ENCODE data around the gene RNF31.

RNF31 gene

DNA sequence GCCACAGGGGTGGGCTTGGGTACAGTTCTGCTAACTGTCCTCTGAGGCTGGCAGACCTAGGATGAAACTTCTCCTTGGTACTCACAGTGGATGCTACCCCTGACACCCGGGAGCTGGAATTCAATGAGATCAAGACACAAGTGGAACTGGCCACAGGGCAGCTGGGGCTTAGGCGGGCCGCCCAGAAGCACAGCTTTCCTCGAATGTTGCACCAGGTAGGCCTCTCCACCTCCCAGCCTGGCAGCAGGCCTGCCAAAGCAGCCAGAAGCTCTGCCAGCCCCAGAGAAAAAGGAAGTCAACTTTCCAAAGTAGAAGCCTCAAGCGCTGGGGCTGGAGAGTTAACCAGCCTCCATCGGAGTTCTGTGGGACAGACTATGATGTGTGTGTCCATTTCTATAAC, 30.1 kb upstream of the RNF31 start:
- no peak for DNase-seq

DNA sequence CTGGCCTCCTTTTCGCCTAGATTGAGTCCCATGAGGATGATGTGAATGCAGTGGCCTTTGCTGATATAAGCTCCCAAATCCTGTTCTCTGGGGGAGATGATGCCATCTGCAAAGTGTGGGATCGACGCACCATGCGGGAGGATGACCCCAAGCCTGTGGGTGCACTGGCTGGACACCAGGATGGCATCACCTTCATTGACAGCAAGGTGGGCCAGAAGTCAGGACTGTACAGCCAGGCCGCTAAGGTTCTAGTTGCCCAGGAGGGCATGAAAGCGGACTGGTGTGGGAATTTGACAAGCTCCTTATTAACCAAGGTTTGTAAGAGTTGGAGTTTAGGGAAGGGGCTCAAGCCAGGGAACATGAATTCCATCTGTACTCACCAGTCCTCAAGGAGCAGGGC, 27.6 kb upstream of the RNF31 start:
- DNase-seq: no peak

DNA sequence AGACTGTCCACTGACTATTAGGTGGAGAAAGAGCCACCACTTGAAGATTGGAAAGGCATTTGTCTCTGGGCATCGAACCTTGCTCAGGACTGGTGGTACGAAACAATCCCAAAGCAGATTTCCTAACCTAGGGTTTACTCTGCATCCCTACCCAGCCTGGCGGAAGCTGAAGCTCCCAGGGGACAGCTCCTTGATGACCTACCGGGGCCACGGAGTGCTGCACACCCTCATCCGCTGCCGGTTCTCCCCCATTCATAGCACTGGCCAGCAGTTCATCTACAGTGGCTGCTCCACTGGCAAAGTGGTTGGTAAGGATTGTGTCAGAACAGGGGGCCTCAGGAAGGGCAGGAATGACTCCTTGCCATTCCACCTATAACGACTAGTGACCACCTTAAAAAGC, 26.1 kb upstream of the RNF31 start:
- no peak for DNase-seq

DNA sequence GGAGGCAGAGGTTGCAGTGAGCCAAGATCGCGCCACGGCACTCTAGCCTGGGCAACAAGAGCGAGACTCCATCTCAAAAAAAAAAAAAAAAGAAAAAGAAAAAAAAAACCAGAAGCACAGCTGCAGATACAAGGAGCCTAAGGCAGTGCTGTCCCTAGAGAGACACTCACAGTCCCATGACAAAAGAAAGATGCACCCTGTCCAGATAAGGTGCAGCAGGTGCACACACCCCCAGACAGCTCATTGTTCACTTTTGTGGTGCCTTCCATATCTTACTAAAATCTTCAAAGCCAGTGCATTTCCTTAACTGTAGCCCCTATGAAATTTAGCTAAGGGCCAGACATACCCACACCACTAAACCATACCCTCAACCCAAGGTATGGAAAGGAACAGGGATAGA, 24.9 kb upstream of the RNF31 start:
- no peak for DNase-seq

DNA sequence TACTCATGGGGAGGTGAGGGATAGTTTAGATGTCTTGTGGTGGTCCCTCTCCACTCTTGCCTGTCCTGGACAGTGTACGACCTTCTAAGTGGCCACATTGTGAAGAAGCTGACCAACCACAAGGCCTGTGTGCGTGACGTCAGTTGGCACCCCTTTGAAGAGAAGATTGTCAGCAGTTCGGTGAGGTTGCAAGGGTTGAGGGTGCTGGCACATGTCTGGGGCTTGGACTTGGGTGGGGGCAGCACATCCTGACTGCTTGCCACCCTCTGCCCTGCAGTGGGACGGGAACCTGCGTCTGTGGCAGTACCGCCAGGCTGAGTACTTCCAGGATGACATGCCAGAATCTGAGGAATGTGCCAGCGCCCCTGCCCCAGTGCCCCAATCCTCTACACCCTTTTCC, 24.4 kb upstream of the RNF31 start:
- DNase-seq: no peak

DNA sequence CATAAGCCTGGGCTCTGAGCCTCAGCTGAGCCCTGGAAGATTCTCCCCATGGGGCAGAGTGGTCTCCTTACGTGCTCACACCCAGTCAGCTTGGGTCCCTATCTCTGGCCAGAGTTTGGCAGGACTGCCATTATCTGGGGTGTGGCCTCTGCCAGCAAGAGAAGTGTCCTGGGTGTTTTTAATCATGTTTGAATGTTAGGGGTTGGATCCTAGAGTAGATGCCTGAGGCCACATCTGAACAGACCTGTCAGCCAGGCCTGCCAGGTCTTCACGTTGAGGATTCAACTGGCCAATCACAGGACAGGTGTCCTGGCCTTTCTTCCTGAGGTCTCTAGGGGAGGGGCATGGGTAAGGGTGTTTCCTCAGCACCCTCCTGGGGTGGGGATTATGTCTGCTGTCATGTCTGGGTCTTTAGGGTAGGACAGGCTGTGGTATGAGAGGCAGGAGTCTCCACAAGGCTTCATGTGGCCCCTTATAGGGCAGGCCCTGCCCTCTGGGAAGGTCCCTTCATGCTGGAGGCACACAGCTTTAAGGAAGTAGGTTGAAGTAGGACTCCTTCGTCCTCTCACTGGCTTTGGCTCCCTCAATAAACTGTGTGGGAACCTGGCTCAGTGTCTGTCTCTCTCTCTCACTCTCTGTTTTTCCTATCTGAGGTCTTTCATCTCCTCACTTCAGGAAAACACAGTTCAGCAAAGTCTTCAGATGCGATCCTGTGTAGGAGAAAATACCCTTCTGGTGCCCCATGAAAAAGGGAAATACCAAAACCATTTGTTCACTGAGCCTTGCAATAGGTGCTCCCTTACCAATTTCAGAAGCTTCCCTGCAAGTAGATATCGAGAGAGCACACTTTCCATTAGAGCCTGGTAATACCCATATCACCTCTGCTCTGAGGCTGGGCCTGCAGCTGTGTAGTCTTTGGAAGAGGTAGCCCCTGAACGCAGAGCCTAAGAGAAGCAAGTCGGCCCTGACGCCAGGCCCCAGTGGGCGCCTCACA, 23.6 kb upstream of the RNF31 start:
- DNase-seq: no peak

DNA sequence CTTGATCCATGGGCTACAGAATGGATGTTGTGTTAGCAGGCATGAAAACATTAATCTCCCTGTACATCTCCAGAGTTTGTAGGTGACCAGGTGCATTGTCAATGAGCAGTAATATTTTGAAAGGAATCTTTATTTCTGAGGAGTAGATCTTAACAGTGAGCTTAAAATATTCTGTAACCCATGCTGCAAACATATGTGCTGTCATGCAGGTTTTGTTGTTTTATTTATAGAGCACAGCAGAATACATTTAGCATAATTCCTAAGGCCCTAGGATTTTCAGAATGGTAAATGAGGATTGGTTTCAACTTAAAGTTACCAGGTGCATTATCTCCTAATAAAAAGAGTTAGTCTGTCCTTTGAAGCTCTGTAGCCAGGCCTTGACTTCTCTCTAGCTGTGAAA, 20.4 kb upstream of the RNF31 start:
- no peak for DNase-seq

DNA sequence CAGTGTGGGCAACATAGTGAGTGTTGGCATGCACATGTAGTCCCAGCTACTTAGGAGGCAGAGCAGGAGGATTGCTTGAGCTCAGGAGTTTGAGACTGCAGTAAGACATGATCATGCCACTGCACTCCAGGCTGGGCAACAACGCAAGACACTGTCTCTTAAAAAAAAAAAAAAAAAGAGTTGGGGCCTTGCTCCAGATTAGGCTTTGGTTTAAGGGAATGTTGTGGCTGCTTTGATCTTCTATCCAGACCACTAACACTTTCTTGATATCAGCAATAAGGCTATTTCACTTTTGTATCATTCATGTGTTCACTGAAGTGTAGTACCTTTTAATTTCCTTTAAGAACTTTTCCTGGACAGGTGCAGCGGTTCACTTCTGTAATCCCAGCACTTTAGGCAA, 19.6 kb upstream of the RNF31 start:
- no peak for DNase-seq

DNA sequence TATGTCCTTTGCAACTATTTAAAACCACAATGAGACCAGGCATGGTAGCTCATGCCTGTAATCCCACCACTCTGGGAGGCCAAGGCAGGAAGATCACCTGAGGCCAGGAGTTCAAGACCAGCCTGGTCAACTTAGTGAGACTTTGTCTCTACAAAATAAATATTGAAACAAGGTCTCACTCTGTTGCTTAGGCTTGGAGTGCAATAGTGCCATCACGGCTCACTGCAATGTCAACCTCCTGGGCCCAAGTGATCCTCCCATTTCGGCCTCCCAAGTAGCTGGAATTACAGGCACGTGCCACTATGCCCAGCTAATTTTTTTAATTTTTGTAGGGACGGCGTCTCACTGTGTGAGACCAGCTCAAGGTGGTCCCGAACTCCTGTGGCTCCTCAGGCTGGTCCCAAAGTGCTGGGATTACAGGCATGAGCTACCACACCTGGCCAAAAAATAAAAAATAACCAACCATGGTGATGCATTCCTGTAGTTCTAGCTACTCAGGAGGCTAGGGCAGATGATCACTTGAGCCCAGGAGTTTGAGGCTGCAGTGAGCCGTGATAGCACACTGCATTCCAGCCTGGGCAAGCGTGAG, 17.8 kb upstream of the RNF31 start:
- DNase-seq: no peak

DNA sequence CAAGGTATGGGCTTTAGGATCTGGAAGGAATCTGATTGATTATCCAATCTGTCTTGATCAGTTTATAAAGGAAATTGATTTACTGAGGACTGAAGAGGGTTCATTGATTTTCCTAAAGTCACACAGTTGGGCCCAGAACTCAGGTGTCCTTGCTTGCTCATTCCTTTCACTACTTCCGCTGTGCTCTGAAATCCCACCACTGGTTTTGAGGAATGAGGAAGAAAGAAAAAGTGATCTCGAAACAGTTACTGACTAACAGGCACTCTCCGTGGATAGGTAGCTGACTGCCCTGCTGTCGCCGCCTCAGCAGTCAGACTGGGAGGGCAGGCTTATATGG, 16.9 kb upstream of the RNF31 start, which contains the start of gene FITM1:
Gene FITM1 (plus strand): TSS at position 280 of the 337 bp plus-strand sequence. CDS start 905 bp downstream, outside the sequence.
- DNase-seq: no peak

DNA sequence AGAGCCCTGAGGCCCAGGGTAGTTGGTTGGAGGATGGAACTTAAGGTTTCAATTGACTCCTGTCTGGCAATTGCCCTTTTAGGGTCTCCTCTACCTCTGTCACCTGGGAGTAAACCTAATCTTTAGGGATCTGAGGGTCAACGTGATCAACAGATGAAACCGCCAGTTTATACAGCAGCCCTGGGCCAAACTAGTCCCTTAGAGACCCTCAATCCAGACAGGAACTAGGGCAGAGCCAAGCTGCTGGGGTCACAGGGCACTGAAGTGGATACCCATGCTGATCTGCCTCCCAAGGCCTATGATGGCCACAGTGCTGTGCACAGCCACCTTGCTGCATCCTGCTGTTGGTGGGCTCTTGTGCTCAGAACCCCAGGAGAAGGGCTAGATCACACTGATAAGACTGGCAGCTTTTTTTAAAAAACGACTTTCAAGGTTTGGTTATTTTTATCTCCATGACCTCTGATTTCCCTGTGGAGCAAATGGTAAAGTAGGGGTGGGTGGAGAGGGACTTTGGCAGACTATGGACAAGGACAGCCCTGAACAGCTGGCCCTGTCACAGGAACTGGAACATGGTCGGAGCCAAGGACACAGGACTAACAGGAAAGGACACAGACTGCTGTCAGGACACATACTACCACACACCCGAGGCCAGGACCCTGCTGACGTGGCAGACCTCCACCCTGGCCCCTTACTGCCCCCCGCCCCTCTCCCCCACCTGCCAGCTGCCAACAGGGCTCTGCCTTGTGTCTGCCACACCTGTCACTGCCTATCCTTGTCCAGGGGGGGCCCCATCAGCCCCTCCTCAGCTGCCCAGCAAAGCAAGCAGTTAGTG, 16.4 kb upstream of the RNF31 start:
- DNase-seq: no peak

DNA sequence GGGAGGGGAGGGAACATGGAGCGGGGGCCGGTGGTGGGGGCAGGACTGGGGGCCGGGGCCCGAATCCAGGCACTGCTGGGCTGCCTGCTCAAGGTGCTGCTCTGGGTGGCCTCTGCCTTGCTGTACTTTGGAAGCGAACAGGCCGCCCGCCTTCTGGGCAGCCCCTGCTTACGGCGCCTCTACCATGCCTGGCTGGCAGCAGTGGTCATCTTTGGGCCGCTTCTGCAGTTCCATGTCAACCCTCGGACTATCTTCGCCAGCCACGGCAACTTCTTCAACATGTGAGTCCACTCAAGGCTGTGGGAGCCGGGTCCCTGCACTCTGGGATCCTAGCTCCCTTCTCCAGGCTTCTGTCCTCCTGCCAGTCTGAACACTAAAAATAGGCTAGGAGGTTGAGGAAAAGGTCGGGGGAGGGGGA, 15.7 kb upstream of the RNF31 start:
- DNase-seq: no peak

DNA sequence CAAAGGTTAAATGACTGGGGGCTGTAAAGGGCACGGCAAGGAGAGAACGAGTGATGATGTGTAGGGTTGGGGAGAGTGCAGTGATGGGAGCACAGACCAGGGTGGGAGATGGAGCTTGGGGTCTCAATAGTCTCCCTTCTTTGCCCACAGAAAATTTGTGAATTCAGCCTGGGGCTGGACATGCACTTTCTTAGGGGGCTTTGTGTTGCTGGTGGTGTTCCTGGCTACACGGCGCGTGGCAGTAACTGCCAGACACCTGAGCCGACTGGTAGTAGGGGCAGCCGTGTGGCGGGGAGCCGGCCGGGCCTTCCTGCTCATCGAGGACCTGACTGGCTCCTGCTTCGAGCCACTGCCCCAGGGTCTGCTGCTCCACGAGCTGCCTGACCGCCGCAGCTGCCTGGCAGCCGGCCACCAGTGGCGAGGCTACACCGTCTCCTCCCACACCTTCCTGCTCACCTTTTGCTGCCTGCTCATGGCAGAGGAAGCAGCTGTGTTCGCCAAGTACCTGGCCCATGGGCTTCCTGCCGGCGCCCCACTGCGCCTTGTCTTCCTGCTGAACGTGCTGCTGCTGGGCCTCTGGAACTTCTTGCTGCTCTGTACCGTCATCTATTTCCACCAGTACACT, 15.1 kb upstream of the RNF31 start:
- DNase-seq: no peak

DNA sequence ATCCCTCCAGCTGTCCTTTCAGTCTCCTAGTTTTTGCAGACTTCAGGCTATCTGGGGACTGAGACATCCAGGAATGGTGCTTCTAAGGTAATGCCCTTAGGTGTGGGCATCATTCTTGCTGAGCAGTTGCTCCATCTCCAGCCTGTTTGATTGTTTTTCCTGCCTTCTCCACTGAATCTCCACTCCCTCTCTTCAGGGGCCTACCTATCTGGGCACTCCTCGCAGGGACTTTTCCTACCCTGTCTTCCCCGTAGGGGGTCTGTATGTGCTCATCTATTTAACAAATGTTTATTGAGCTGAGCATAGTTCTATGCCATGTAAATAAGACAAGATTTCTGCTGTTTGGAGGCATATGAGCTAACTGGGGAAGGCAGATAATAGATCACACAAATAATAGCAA, 14.3 kb upstream of the RNF31 start:
- no peak for DNase-seq

DNA sequence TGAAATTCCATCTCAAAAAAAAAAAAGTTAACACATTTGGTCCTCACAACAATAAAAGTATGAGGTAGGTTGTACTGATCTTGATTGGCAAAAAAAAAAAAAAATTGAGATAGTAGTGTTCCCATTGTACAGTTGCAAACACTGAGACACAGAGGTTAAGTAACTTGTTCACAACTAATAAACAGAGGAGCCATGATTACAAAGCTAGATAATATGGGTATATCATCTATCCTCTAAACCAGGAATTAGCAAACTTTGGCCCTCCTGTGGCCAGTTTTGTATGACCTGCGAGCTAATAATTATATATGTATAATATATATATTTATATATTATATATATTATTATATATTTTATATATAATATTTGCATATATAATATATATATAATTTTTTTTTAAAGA, 13.6 kb upstream of the RNF31 start:
- DNase-seq: no peak

DNA sequence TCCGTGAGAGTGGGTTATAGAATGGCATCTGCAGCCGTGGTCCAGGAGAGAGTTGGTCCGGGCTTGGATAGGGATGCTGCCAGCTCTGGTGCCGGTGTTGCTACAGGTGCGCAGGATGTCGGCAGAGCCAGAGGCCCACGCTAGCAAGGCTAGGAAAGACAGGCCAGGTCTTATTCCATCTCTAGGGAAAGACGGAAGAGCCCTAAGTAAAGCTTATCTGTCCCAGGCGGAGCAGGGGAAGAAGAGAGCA, 11.8 kb upstream of the RNF31 start:
- no peak for DNase-seq

DNA sequence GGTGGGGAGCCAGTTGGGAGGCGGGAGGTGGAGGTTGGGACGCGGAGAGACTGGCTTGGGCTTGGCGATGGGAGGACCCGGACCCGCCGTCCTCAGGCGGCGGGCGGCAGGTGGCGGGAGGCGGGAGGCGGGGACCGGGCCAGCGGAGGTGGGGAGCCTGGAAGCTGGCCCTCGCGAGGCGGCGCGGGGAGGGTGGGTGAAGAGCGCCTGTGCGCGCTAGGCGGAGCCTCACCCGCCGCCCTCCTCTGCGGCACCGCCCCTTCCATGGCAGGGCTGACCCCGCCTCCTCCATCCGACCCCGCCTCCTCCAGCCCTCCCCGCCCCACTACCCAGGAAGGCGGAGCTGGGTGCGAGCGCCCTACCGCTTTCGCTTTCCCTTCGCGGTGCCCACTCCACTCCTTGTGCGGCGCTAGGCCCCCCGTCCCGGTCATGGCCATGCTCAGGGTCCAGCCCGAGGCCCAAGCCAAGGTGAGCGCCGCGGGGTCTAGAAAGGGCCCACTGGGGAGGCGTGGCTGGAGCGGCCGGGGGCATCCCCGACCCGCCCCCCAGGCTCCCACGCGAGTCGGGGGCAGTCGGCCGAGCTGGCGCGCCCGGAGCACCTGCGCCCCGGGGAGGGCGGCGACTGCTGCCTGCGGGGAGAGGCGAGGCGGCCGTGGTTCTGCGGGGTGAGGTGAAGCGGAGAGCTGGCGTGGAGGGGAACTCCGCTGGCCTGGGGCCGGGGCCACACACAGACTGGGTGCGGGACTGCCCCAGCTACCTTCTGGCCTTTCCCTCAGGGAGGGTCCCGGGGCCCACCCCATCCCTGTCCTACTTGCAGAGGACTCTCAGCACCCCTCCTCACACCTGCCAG, 11.2 kb upstream of the RNF31 start, which contains the start of gene PSME1:
Gene PSME1 (plus strand): TSS at position 361 of the 850 bp plus-strand sequence. CDS start 69 bp downstream, at position 430.
- peak; percentile 87 for DNase-seq

DNA sequence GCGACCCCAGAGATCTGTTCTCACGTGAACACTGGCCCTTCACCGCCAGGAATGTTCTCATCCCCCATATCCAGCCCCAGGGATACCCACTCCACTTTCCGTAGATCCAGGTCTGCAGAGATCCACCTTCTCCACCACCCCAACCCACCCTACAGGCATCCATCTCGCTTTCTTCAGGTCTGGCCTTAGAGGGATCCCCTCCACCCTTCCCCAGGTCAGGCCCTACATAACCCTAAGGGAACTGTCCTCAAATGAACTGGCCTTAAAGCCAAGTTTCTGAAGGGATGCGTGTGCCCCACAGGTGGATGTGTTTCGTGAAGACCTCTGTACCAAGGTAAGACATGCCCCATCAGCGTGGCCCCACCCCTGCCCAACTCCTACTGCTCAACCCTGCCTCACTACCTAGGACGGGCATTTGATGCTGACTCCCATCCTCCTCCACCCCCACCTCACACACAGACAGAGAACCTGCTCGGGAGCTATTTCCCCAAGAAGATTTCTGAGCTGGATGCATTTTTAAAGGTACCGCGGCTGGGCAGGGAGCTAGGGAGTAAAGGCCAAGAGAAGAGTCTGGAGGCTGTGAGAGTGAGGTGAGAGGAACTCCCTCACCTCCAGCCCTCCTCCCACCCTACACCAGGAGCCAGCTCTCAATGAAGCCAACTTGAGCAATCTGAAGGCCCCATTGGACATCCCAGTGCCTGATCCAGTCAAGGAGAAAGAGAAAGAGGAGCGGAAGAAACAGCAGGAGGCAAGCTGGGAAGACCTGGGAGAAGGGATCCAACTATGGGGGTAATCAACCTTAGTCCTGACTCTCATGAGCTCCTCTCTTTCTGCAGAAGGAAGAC, 10.4 kb upstream of the RNF31 start:
- DNase-seq: no peak

DNA sequence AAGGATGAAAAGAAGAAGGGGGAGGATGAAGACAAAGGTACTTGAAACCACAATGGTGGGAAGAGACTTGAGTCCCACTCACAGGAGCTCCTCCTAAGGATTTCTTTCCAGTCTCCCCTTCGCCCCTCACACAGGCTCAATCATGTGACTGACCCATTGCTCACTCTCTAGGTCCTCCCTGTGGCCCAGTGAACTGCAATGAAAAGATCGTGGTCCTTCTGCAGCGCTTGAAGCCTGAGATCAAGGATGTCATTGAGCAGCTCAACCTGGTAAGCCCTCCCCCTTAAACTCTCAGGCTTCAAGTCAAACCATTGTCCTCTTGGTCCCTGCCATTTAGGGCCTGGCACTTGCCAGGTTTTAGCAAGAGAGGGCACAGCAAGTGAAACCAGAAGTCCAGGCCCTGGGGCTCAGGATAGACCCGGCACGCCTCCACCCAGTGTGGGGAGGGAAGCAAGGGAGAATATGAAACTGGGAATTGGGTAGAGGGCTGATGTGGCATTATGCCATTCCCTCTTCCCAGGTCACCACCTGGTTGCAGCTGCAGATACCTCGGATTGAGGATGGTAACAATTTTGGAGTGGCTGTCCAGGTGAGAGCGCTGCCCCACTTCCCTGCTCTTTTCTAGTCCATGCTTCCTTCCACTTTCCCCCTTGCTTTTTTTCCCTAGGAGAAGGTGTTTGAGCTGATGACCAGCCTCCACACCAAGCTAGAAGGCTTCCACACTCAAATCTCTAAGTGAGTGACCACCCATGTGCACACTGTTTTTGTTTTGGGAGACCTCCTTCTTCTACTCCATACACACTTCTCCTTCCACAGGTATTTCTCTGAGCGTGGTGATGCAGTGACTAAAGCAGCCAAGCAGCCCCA, 9.5 kb upstream of the RNF31 start:
- DNase-seq: no peak

Measured in effector CD8-positive, alpha-beta T cell (primary cell).